HepG2 (cell line): ENCODE measurements around the gene UST. TPM values are rescaled to one million over a fixed set of nuclear protein-coding genes. Genes with fewer than 3 reads are reported as not detected.

Experiments
- ADNP ChIP-seq: sonication (generic); formaldehyde crosslinking; IDR thresholded peaks from 2 replicates; pipeline ENCODE4 v1.4.0; 2020; ENCODE audit warnings: missing genetic modification reagents
- CBX2 ChIP-seq, 2 experiments: fragments of 200-600 bp in 1 of 2; sonication (generic); formaldehyde crosslinking in 1 of 2; IDR thresholded peaks; 2 replicates each; pipeline versions ENCODE4 v1.7.0 to v1.8.1; 2018 to 2022; ENCODE audit warnings: low read depth in 2 of 2, low read length in 1 of 2, mild to moderate bottlenecking in 1 of 2, missing genetic modification reagents in 1 of 2
- ELF1 ChIP-seq: sonication (generic); formaldehyde crosslinking; IDR thresholded peaks from 2 replicates; pipeline ENCODE4 v1.4.0; 2020; ENCODE audit warnings: missing genetic modification reagents
- HDAC6 ChIP-seq: fragments of 200-600 bp; sonication (generic); IDR thresholded peaks from 2 replicates; pipeline ENCODE4 v1.7.0; 2017; ENCODE audit warnings: mild to moderate bottlenecking, antibody characterized with exemption, low read length, low read depth
- HNF4A ChIP-seq: sonication (generic); formaldehyde crosslinking; IDR thresholded peaks from 2 replicates; pipeline ENCODE4 v1.4.0; 2020; ENCODE audit warnings: missing genetic modification reagents
- LBX2 ChIP-seq: sonication (generic); formaldehyde crosslinking; IDR thresholded peaks from 2 replicates; pipeline ENCODE4 v1.5.0; 2020; ENCODE audit warnings: missing genetic modification reagents, mild to moderate bottlenecking, borderline replicate concordance
- NKX3-1 ChIP-seq: sonication (generic); formaldehyde crosslinking; IDR thresholded peaks from 2 replicates; pipeline ENCODE4 v1.5.0; 2020; ENCODE audit warnings: missing genetic modification reagents
- SKIL ChIP-seq: sonication (generic); formaldehyde crosslinking; IDR thresholded peaks from 2 replicates; pipeline ENCODE4 v1.8.0; 2022; ENCODE audit warnings: missing genetic modification reagents, mild to moderate bottlenecking, moderate library complexity, borderline replicate concordance
- SMYD3 ChIP-seq: sonication (generic); formaldehyde crosslinking; IDR thresholded peaks from 2 replicates; pipeline ENCODE4 v1.8.1; 2023; ENCODE audit warnings: mild to moderate bottlenecking, missing genetic modification reagents
- TAF15 ChIP-seq: fragments of 200-400 bp; formaldehyde crosslinking; IDR thresholded peaks from one replicate; pipeline ENCODE4 v1.6.1; 2018; ENCODE audit warnings: mild to moderate bottlenecking, low read depth, low read length; ENCODE audit not compliant: poor library complexity, severe bottlenecking
- ZNF44 ChIP-seq: sonication (generic); formaldehyde crosslinking; IDR thresholded peaks from 2 replicates; pipeline ENCODE4 v1.5.1; 2020; ENCODE audit warnings: mild to moderate bottlenecking, missing genetic modification reagents
- ZNF451 ChIP-seq: sonication (generic); formaldehyde crosslinking; IDR thresholded peaks from 2 replicates; pipeline ENCODE4 v1.5.0; 2020; ENCODE audit warnings: mild to moderate bottlenecking, missing genetic modification reagents
- ZNF546 ChIP-seq: sonication (generic); formaldehyde crosslinking; conservative IDR thresholded peaks from 2 replicates; pipeline ENCODE4 v1.8.1; 2023; ENCODE audit warnings: mild to moderate bottlenecking, missing genetic modification reagents
- ZNF740 ChIP-seq: sonication (generic); formaldehyde crosslinking; IDR thresholded peaks from 2 replicates; pipeline ENCODE4 v1.4.0; 2020; ENCODE audit warnings: missing genetic modification reagents
- ZNF878 ChIP-seq: sonication (generic); formaldehyde crosslinking; IDR thresholded peaks from 2 replicates; pipeline ENCODE4 v1.8.1; 2023; ENCODE audit warnings: mild to moderate bottlenecking, missing genetic modification reagents, moderate library complexity
- ZSCAN22 ChIP-seq: sonication (generic); formaldehyde crosslinking; IDR thresholded peaks from 2 replicates; pipeline ENCODE4 v1.4.0; 2020; ENCODE audit warnings: mild to moderate bottlenecking, missing genetic modification reagents
- polyA plus RNA-seq, 8 experiments: library from polyadenylated mRNA; depleted of rRNA in 3 of 8; stranded (reverse) in 7 of 8; unstranded in 1 of 8; fragments of >200 nt; fragmentation: Illumina TruSeq in 4 of 8; extraction: Trizol in 4 of 8; gene quantifications; 2 replicates each; pipeline versions ENCODE4 v1.2.1 to v1.2.3, GENCODE V29; 2011 to 2016; ENCODE audit warnings: low read depth in 4 of 8, missing spikeins in 1 of 8, mixed read lengths in 1 of 8; ENCODE audit not compliant: insufficient read depth in 1 of 8
- total RNA-seq, 5 experiments: library from RNA; depleted of rRNA; stranded (reverse); fragments of >200 nt; fragmentation: Illumina TruSeq; extraction: Trizol; gene quantifications; 2 replicates each; pipeline ENCODE4 v1.2.3, GENCODE V29; 2016; ENCODE audit warnings: low read depth in 1 of 5
- TF ChIP-seq, protein P1 (sequence below), 2 experiments: sonication (generic) in 1 of 2; formaldehyde crosslinking in 1 of 2; IDR thresholded peaks; 2 replicates each; pipeline versions ENCODE4 v1.5.1 to v1.6.1; 2011 to 2020; ENCODE audit warnings: borderline replicate concordance in 1 of 2, low read depth in 1 of 2, low read length in 1 of 2, mild to moderate bottlenecking in 1 of 2, missing genetic modification reagents in 1 of 2, moderate library complexity in 1 of 2
- TF ChIP-seq, protein P2 (sequence below): sonication (generic); formaldehyde crosslinking; IDR thresholded peaks from 2 replicates; pipeline ENCODE4 v1.5.0; 2020; ENCODE audit warnings: missing genetic modification reagents
- TF ChIP-seq, protein P3 (sequence below): sonication (generic); formaldehyde crosslinking; IDR thresholded peaks from 2 replicates; pipeline ENCODE4 v1.9.0; 2021; ENCODE audit warnings: missing genetic modification reagents, borderline replicate concordance

The UST gene
- total and polyA plus RNA-seq, 2 of the 13 experiments (the other 11 are each of a cell fraction or from before 2014, with no cell fraction given): 0.27 TPM; not detected in 1

DNA sequence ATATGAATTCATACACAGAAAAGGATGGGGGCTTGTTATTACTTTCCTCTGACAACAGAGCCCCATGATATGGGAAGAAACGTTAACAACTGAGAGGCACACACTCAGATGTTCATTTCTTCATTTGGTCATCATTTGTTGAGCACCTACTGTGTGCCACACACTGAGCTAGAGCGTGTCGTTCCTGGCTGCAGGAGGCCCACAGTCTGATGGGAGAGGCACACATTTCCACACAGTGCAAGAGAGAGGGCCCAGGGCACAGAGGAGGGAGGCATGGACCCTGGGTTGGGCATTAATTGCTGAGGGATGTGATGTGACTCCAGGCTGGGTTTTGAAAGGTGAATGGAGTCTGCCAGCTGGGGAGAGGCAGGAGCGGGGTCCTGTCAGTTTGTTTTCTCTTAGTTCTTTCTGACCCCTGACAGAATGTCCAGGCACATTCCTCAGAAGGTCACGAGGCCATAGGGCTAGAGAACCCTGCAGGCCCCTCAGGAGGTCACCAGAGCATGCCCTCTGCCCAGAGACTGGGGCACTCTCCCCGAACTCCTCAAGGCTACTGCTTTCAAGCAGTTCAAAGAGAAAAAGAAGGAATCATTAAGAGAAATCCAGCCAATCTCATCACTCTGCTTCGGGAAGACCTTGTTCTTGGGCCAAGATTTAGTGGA, 216.2 kb downstream of the UST start (continued):
- no peak for TF ChIP-seq ZNF44 (CRISPR knock-in tag)
- no peak for TF ChIP-seq LBX2 (CRISPR knock-in tag)
- no peak for TF ChIP-seq ZNF546 (CRISPR knock-in tag)
- TF ChIP-seq TAF15: no peak
- TF ChIP-seq, protein P1, sequence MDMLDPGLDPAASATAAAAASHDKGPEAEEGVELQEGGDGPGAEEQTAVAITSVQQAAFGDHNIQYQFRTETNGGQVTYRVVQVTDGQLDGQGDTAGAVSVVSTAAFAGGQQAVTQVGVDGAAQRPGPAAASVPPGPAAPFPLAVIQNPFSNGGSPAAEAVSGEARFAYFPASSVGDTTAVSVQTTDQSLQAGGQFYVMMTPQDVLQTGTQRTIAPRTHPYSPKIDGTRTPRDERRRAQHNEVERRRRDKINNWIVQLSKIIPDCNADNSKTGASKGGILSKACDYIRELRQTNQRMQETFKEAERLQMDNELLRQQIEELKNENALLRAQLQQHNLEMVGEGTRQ (IDR thresholded peaks at IDR 0.05; ENCODE audit: low read depth, low read length): no peak
- TF ChIP-seq, protein P1 (CRISPR knock-in tag; IDR thresholded peaks at IDR 0.05; ENCODE audit: borderline replicate concordance): no peak
- no peak for TF ChIP-seq CBX2 (IDR thresholded peaks at IDR 0.05; ENCODE audit: low read depth, low read length)
- TF ChIP-seq CBX2 (CRISPR knock-in tag; IDR thresholded peaks at IDR 0.05; ENCODE audit: low read depth): no peak
- no peak for TF ChIP-seq SMYD3 (CRISPR knock-in tag)
- no peak for TF ChIP-seq SKIL (CRISPR knock-in tag)
- no peak for TF ChIP-seq HDAC6
- no peak for TF ChIP-seq ZNF878
- no peak for TF ChIP-seq ELF1 (CRISPR knock-in tag)
- TF ChIP-seq ZNF451 (CRISPR knock-in tag): no peak
- TF ChIP-seq, protein P2, sequence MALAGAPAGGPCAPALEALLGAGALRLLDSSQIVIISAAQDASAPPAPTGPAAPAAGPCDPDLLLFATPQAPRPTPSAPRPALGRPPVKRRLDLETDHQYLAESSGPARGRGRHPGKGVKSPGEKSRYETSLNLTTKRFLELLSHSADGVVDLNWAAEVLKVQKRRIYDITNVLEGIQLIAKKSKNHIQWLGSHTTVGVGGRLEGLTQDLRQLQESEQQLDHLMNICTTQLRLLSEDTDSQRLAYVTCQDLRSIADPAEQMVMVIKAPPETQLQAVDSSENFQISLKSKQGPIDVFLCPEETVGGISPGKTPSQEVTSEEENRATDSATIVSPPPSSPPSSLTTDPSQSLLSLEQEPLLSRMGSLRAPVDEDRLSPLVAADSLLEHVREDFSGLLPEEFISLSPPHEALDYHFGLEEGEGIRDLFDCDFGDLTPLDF (CRISPR knock-in tag): no peak
- TF ChIP-seq ZSCAN22 (CRISPR knock-in tag): peak; percentile 86; the same call in 1 of the 2 replicates
- TF ChIP-seq, protein P3, sequence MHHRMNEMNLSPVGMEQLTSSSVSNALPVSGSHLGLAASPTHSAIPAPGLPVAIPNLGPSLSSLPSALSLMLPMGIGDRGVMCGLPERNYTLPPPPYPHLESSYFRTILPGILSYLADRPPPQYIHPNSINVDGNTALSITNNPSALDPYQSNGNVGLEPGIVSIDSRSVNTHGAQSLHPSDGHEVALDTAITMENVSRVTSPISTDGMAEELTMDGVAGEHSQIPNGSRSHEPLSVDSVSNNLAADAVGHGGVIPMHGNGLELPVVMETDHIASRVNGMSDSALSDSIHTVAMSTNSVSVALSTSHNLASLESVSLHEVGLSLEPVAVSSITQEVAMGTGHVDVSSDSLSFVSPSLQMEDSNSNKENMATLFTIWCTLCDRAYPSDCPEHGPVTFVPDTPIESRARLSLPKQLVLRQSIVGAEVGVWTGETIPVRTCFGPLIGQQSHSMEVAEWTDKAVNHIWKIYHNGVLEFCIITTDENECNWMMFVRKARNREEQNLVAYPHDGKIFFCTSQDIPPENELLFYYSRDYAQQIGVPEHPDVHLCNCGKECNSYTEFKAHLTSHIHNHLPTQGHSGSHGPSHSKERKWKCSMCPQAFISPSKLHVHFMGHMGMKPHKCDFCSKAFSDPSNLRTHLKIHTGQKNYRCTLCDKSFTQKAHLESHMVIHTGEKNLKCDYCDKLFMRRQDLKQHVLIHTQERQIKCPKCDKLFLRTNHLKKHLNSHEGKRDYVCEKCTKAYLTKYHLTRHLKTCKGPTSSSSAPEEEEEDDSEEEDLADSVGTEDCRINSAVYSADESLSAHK (CRISPR knock-in tag): no peak
- TF ChIP-seq ZNF740 (CRISPR knock-in tag): no peak
- 0 out of 2 replicates have a peak, but pooled peaks have one; percentile 6 for TF ChIP-seq HNF4A (CRISPR knock-in tag)
- no peak for TF ChIP-seq NKX3-1 (CRISPR knock-in tag)
- TF ChIP-seq ADNP (CRISPR knock-in tag): no peak
